Measurements from ENCODE around the gene RGS9BP.
A peak's percentile ranks its signal among the peaks of the same experiment; 100 is the strongest.

RGS9BP gene

DNA sequence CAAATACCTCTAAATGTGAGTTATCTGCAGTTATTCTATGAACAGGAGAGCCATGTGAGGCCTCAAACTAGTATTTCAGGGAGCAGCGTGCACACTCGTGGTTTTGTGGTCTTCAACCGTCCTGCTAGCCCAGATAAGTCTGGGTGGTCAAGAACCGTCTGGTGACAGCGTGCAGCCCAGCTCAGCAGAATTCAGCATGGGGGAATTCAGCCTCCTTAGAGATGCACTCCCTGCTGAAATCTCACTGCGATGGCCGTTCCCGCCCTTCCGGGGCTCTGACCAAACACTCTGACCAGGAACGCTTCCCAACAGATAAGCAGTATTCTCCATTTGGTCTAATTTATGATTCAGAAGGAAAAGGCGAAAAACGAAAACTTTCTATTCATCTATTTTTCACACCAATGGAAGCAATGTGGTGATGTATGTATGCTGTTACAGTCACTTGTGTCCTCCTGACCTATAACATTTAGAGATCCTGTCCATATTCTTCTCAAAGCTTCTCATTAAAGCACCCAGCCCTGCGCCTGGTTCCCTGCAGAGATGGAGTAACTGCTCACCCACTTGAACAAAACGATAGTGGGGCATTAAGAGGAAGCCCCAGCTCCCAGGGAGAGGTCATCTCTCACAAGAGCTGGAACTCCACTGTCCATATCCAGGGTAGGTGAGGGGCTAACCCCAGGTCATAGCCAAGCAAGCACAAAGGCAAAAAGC, 3.6 kb upstream of the RGS9BP start:
- H3K36me3 ChIP-seq (ENCODE audit: low read length): no peaks in the 10 kb centered on the region
- H2AFZ ChIP-seq (ENCODE audit: low read depth, low read length, severe bottlenecking): no peak overlapping the region
- H3K27me3 ChIP-seq (ENCODE audit: low read length): no peaks in the 10 kb centered on the region
- peaks cover 78% of the 10 kb centered on the region for H3K79me2 ChIP-seq (ENCODE audit: insufficient read depth, low read length)
- TF ChIP-seq, protein P1, sequence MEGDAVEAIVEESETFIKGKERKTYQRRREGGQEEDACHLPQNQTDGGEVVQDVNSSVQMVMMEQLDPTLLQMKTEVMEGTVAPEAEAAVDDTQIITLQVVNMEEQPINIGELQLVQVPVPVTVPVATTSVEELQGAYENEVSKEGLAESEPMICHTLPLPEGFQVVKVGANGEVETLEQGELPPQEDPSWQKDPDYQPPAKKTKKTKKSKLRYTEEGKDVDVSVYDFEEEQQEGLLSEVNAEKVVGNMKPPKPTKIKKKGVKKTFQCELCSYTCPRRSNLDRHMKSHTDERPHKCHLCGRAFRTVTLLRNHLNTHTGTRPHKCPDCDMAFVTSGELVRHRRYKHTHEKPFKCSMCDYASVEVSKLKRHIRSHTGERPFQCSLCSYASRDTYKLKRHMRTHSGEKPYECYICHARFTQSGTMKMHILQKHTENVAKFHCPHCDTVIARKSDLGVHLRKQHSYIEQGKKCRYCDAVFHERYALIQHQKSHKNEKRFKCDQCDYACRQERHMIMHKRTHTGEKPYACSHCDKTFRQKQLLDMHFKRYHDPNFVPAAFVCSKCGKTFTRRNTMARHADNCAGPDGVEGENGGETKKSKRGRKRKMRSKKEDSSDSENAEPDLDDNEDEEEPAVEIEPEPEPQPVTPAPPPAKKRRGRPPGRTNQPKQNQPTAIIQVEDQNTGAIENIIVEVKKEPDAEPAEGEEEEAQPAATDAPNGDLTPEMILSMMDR (IDR thresholded peaks at IDR 0.05; ENCODE audit: insufficient read depth, low read length, poor library complexity, severe bottlenecking): no peak
- no peak for TF ChIP-seq EZH2phosphoT487 (conservative IDR thresholded peaks at IDR 0.05; ENCODE audit: low read length)
- no peak overlapping the region for H3K27ac ChIP-seq (ENCODE audit: low read depth, low read length)
- H3K4me3 ChIP-seq (ENCODE audit: insufficient read depth, low read length, poor library complexity, severe bottlenecking): no peak overlapping the region
- peaks cover 13% of the 10 kb centered on the region; the same call in 1 of the 2 replicates for H4K20me1 ChIP-seq (ENCODE audit: low read depth, low read length)
- no peak overlapping the region for H3K4me2 ChIP-seq (ENCODE audit: low read depth, low read length, poor library complexity, severe bottlenecking)
- H3K9me2 ChIP-seq (replicated peaks; ENCODE audit: insufficient read depth, low read length): no peaks in the 10 kb centered on the region
- H3K9me3 ChIP-seq (ENCODE audit: insufficient read depth, low read length): no peaks in the 10 kb centered on the region
- H3K9ac ChIP-seq (ENCODE audit: low read length): no peak overlapping the region
- no peaks in the 10 kb centered on the region for H3F3A ChIP-seq (ENCODE audit: insufficient read depth)

DNA sequence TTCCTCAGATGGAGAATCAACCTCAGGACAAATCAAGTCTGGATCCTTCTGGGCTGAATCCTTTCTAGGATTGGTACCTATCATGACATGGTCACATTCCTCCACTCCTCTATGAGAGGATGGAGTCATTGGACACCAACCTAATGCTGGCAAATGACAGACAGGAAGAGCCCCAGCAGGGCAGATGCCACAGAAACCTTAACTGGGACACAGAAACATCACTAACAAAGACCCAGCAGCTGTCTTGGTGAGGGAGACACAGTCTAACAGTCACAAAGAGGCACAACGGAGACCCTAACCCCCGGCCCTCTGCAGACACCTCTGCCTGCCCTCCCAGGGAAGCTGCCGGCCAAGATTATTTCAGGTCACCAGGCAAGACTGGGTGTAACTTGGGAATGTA, 2.8 kb upstream of the RGS9BP start:
- H3K4me3 ChIP-seq (ENCODE audit: insufficient read depth, low read length, poor library complexity, severe bottlenecking): no peak overlapping the region

DNA sequence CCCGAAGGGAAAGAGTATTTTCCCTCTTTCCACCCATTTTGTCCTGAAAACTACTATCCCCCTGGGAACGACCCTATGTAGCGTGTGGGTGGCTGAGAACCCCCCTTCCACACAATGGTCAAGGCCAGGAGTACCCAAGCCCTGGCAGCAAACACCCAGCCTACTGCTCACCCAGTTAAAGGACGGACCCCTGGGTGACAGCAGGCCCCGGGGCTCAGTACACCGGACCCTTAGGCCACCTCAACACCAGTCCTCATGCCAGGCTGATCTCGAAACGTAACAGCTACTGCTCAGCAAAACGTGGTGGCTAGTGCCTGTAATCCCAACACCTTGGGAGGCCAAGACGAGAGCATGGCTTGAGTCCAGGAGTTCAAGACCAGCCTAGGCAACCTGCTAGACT, 2.1 kb upstream of the RGS9BP start:
- H3K27me3 ChIP-seq (ENCODE audit: low read length): no peaks in the 10 kb centered on the region

More for the DNA sequence above, 2.8 kb upstream of the RGS9BP start:
- Histone ChIP-seq H3K36me3 (ENCODE audit: low read length) (no peaks in the 10 kb centered on the region), H3K9ac (ENCODE audit: low read length) (0 out of 2 replicates have a peak overlapping the region, but pooled peaks have one; percentile 81), H3F3A (ENCODE audit: insufficient read depth) (no peaks in the 10 kb centered on the region), H4K20me1 (ENCODE audit: low read depth, low read length) (peaks cover 13% of the 10 kb centered on the region; the same call in 1 of the 2 replicates), H3K4me2 (ENCODE audit: low read depth, low read length, poor library complexity, severe bottlenecking) (peak overlapping the region; percentile 63), H3K27ac (ENCODE audit: low read depth, low read length) (no peak overlapping the region), H3K9me3 (ENCODE audit: insufficient read depth, low read length) (no peaks in the 10 kb centered on the region), H2AFZ (ENCODE audit: low read depth, low read length, severe bottlenecking) (no peak overlapping the region), H3K27me3 (ENCODE audit: low read length) (no peaks in the 10 kb centered on the region), H3K79me2 (ENCODE audit: insufficient read depth, low read length) (peaks cover 70% of the 10 kb centered on the region), H3K9me2 (replicated peaks; ENCODE audit: insufficient read depth, low read length) (no peaks in the 10 kb centered on the region)
- TF ChIP-seq, protein P1 (IDR thresholded peaks at IDR 0.05; ENCODE audit: insufficient read depth, low read length, poor library complexity, severe bottlenecking): no peak
- no peak for TF ChIP-seq EZH2phosphoT487 (conservative IDR thresholded peaks at IDR 0.05; ENCODE audit: low read length)

More for the DNA sequence above, 2.1 kb upstream of the RGS9BP start:
- no peaks in the 10 kb centered on the region for H3F3A ChIP-seq (ENCODE audit: insufficient read depth)
- peak overlapping the region; percentile 85 for H3K4me3 ChIP-seq (ENCODE audit: insufficient read depth, low read length, poor library complexity, severe bottlenecking)
- H3K4me2 ChIP-seq (ENCODE audit: low read depth, low read length, poor library complexity, severe bottlenecking): peak overlapping the region; percentile 63
- no peaks in the 10 kb centered on the region for H3K9me3 ChIP-seq (ENCODE audit: insufficient read depth, low read length)
- peaks cover 63% of the 10 kb centered on the region for H3K79me2 ChIP-seq (ENCODE audit: insufficient read depth, low read length)
- H3K36me3 ChIP-seq (ENCODE audit: low read length): no peaks in the 10 kb centered on the region
- H3K9ac ChIP-seq (ENCODE audit: low read length): peak overlapping the region; percentile 81
- no peak overlapping the region for H2AFZ ChIP-seq (ENCODE audit: low read depth, low read length, severe bottlenecking)
- peaks cover 13% of the 10 kb centered on the region; the same call in 1 of the 2 replicates for H4K20me1 ChIP-seq (ENCODE audit: low read depth, low read length)
- TF ChIP-seq EZH2phosphoT487 (conservative IDR thresholded peaks at IDR 0.05; ENCODE audit: low read length): no peak
- TF ChIP-seq, protein P1 (IDR thresholded peaks at IDR 0.05; ENCODE audit: insufficient read depth, low read length, poor library complexity, severe bottlenecking): no peak
- H3K9me2 ChIP-seq (replicated peaks; ENCODE audit: insufficient read depth, low read length): no peaks in the 10 kb centered on the region
- no peak overlapping the region for H3K27ac ChIP-seq (ENCODE audit: low read depth, low read length)

Measured in SU-DHL-6 (cell line).